Gastrocnemius medialis (tissue), 4 donors: ENCODE results near the gene RRP12.

Experiments used
- CTCF ChIP-seq, 5 experiments: fragments of 450-650 bp in 3 of 5; fragments of 200-600 bp in 2 of 5; sonication (generic) in 2 of 5; IDR thresholded peaks in 4 of 5; conservative IDR thresholded peaks in 1 of 5; 1 replicate in 4 of 5; 2 replicates in 1 of 5; pipeline ENCODE4 v1.5.1; 2016 to 2019; ENCODE audit warnings: antibody characterized with exemption in 5 of 5, mild to moderate bottlenecking in 3 of 5, moderate library complexity in 3 of 5
- POLR2A ChIP-seq, 2 donors: fragments of 450-650 bp; IDR thresholded peaks; one replicate each; pipeline ENCODE4 v1.6.1; 2017; ENCODE audit warnings: antibody characterized with exemption in 2 of 2, mild to moderate bottlenecking in 2 of 2, moderate library complexity in 2 of 2

- no peak for TF ChIP-seq CTCF (IDR thresholded peaks at IDR 0.05 in 4 of 5, conservative IDR thresholded peaks at IDR 0.05 in 1 of 5)
- no peak for TF ChIP-seq POLR2A (IDR thresholded peaks at IDR 0.05)
These were observed 65.1 kb downstream of the RRP12 start for GRCh38 chr10:97336006-97336405.
